K562 (cell line): Measurements from ENCODE around the gene ORMDL1. TPM values are rescaled to one million over a fixed set of nuclear protein-coding genes. Genes with fewer than 3 reads are reported as not detected.

Experiments used
- BRD9 ChIP-seq: fragments of 450-650 bp; IDR thresholded peaks from 2 replicates; pipeline ENCODE4 v1.6.1; 2018; ENCODE audit warnings: low read depth; ENCODE audit not compliant: partially characterized antibody
- FOXK1 ChIP-seq: sonication (generic); formaldehyde crosslinking; IDR thresholded peaks from 2 replicates; pipeline ENCODE4 v1.8.0; 2022; ENCODE audit warnings: missing genetic modification reagents, mild to moderate bottlenecking, borderline replicate concordance
- HNRNPLL ChIP-seq: fragments of 200-400 bp; formaldehyde crosslinking; IDR thresholded peaks from 2 replicates; pipeline ENCODE4 v1.6.1; 2017; ENCODE audit warnings: low read length, low read depth, mild to moderate bottlenecking; ENCODE audit not compliant: poor library complexity, severe bottlenecking
- KLF16 ChIP-seq: IDR thresholded peaks from 2 replicates; pipeline ENCODE4 v1.6.1; 2016; ENCODE audit warnings: antibody characterized with exemption
- MAFG ChIP-seq: fragments of 450-650 bp; conservative IDR thresholded peaks from 2 replicates; pipeline ENCODE4 v1.6.1; 2016; ENCODE audit warnings: missing genetic modification characterization, missing compliant biosample characterization
- RBBP5 ChIP-seq: fragments of 200-600 bp; sonication (generic); IDR thresholded peaks from 2 replicates; pipeline ENCODE4 v1.6.1; 2012; ENCODE audit warnings: borderline replicate concordance, mild to moderate bottlenecking, low read length, control low read depth, inconsistent platforms; ENCODE audit not compliant: insufficient read depth, poor library complexity, severe bottlenecking
- RREB1 ChIP-seq: fragments of 250-450 bp; sonication (Bioruptor Pico); IDR thresholded peaks from 2 replicates; pipeline ENCODE4 v1.4.0; 2020
- SNIP1 ChIP-seq: fragments of 450-650 bp; IDR thresholded peaks from 2 replicates; pipeline ENCODE4 v1.7.1; 2017; ENCODE audit warnings: low read depth, mild to moderate bottlenecking
- YBX1 ChIP-seq: fragments of 450-650 bp; IDR thresholded peaks from 2 replicates; pipeline ENCODE4 v1.7.1; 2016; ENCODE audit warnings: mild to moderate bottlenecking
- polyA plus RNA-seq, 8 experiments: library from polyadenylated mRNA; depleted of rRNA in 4 of 8; stranded (reverse) in 5 of 8; unstranded in 3 of 8; fragments of >200 nt; fragmentation: Nextera tagmentation in 2 of 8; fragmentation: Illumina TruSeq in 1 of 8; extraction: Ambion mirVana in 2 of 8; extraction: Trizol in 1 of 8; gene quantifications; 2 replicates each; pipeline versions ENCODE4 v1.2.1 to v1.2.3, GENCODE V29; 2011 to 2014; ENCODE audit warnings: inconsistent platforms in 1 of 8, missing spikeins in 1 of 8
- total RNA-seq, 7 experiments: library from RNA; depleted of rRNA in 6 of 7; stranded (reverse); fragments of >200 nt in 6 of 7; fragmentation: Illumina TruSeq in 2 of 7; extraction: Trizol in 2 of 7; gene quantifications; 2 replicates each; pipeline versions ENCODE4 v1.2.1 to v1.2.3, GENCODE V29; 2011 to 2021; ENCODE audit warnings: low replicate concordance in 1 of 7
- TF ChIP-seq, protein P1 (sequence below): fragments of 200-600 bp; sonication (generic); IDR thresholded peaks from one replicate; pipeline ENCODE4 v1.6.1; 2012; ENCODE audit warnings: mild to moderate bottlenecking, low read depth, low read length, inconsistent platforms

The ORMDL1 gene
- total and polyA plus RNA-seq, 9 of the 15 experiments (the other 6 are each of a cell fraction or from before 2014, with no cell fraction given), result 35.1 to 74.2 (median 50.0) TPM

- TF ChIP-seq, protein P1, sequence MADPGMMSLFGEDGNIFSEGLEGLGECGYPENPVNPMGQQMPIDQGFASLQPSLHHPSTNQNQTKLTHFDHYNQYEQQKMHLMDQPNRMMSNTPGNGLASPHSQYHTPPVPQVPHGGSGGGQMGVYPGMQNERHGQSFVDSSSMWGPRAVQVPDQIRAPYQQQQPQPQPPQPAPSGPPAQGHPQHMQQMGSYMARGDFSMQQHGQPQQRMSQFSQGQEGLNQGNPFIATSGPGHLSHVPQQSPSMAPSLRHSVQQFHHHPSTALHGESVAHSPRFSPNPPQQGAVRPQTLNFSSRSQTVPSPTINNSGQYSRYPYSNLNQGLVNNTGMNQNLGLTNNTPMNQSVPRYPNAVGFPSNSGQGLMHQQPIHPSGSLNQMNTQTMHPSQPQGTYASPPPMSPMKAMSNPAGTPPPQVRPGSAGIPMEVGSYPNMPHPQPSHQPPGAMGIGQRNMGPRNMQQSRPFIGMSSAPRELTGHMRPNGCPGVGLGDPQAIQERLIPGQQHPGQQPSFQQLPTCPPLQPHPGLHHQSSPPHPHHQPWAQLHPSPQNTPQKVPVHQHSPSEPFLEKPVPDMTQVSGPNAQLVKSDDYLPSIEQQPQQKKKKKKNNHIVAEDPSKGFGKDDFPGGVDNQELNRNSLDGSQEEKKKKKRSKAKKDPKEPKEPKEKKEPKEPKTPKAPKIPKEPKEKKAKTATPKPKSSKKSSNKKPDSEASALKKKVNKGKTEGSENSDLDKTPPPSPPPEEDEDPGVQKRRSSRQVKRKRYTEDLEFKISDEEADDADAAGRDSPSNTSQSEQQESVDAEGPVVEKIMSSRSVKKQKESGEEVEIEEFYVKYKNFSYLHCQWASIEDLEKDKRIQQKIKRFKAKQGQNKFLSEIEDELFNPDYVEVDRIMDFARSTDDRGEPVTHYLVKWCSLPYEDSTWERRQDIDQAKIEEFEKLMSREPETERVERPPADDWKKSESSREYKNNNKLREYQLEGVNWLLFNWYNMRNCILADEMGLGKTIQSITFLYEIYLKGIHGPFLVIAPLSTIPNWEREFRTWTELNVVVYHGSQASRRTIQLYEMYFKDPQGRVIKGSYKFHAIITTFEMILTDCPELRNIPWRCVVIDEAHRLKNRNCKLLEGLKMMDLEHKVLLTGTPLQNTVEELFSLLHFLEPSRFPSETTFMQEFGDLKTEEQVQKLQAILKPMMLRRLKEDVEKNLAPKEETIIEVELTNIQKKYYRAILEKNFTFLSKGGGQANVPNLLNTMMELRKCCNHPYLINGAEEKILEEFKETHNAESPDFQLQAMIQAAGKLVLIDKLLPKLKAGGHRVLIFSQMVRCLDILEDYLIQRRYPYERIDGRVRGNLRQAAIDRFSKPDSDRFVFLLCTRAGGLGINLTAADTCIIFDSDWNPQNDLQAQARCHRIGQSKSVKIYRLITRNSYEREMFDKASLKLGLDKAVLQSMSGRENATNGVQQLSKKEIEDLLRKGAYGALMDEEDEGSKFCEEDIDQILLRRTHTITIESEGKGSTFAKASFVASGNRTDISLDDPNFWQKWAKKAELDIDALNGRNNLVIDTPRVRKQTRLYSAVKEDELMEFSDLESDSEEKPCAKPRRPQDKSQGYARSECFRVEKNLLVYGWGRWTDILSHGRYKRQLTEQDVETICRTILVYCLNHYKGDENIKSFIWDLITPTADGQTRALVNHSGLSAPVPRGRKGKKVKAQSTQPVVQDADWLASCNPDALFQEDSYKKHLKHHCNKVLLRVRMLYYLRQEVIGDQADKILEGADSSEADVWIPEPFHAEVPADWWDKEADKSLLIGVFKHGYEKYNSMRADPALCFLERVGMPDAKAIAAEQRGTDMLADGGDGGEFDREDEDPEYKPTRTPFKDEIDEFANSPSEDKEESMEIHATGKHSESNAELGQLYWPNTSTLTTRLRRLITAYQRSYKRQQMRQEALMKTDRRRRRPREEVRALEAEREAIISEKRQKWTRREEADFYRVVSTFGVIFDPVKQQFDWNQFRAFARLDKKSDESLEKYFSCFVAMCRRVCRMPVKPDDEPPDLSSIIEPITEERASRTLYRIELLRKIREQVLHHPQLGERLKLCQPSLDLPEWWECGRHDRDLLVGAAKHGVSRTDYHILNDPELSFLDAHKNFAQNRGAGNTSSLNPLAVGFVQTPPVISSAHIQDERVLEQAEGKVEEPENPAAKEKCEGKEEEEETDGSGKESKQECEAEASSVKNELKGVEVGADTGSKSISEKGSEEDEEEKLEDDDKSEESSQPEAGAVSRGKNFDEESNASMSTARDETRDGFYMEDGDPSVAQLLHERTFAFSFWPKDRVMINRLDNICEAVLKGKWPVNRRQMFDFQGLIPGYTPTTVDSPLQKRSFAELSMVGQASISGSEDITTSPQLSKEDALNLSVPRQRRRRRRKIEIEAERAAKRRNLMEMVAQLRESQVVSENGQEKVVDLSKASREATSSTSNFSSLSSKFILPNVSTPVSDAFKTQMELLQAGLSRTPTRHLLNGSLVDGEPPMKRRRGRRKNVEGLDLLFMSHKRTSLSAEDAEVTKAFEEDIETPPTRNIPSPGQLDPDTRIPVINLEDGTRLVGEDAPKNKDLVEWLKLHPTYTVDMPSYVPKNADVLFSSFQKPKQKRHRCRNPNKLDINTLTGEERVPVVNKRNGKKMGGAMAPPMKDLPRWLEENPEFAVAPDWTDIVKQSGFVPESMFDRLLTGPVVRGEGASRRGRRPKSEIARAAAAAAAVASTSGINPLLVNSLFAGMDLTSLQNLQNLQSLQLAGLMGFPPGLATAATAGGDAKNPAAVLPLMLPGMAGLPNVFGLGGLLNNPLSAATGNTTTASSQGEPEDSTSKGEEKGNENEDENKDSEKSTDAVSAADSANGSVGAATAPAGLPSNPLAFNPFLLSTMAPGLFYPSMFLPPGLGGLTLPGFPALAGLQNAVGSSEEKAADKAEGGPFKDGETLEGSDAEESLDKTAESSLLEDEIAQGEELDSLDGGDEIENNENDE, result no peak
- TF ChIP-seq YBX1 (no peak), FOXK1 (CRISPR knock-in tag) (no peak), SNIP1 (no peak), RREB1 (no peak), HNRNPLL (peak; percentile 84), RBBP5 (peak; percentile 85), MAFG (tag) (no peak), KLF16 (peak; percentile 17; the same call in 1 of the 2 replicates), BRD9 (no peak)
Measured at GRCh38 chr2:189762551-189763298, 21.4 kb downstream of the ORMDL1 start, which contains the start of gene OSGEPL1 (continued).
